Skeletal muscle cell (primary cell): ENCODE results near the gene KANSL1L.
"Not testable (repeated sequence)": the region's sequence is repeated elsewhere in the genome, so short reads cannot be mapped to it uniquely, and the experiment has no call there.

Source experiments
- DNase-seq: peaks from one replicate; pipeline ENCODE4 v3.0.0-alpha.2; 2010; ENCODE audit warnings: low read depth
- H3K4me3 ChIP-seq: 2 replicates; pipeline ENCODE4 v1.5.1; 2011; ENCODE audit warnings: low read depth, mild to moderate bottlenecking, control low read depth, low read length, moderate library complexity

The KANSL1L gene

GRCh38 chr2:210179351-210179990 lies 8.3 kb upstream of the KANSL1L start:
- H3K4me3 ChIP-seq = no peak overlapping the region
- no peak for DNase-seq

- no peak overlapping the region for H3K4me3 ChIP-seq
- no peak for DNase-seq
Measured at GRCh38 chr2:210177769-210178168, 6.6 kb upstream of the KANSL1L start.

- not testable (repeated sequence) for H3K4me3 ChIP-seq, DNase-seq
Measured at GRCh38 chr2:210177115-210177514, 5.9 kb upstream of the KANSL1L start.

- H3K4me3 ChIP-seq = no peak overlapping the region
- no peak for DNase-seq
Measured at GRCh38 chr2:210174086-210174485, 2.9 kb upstream of the KANSL1L start.

GRCh38 chr2:210172219-210172575 lies 988 bp upstream of the KANSL1L start:
- no peak for DNase-seq
- H3K4me3 ChIP-seq = peak overlapping the region; percentile 66

GRCh38 chr2:210170446-210171303 lies 534 bp downstream of the KANSL1L start:
- DNase-seq = peak; percentile 84
- peak overlapping the region; percentile 73 for H3K4me3 ChIP-seq

- no peak for DNase-seq
- peak overlapping the region; percentile 73 for H3K4me3 ChIP-seq
Measured at GRCh38 chr2:210170196-210170445, 1.1 kb downstream of the KANSL1L start.

- H3K4me3 ChIP-seq = peak overlapping the region; percentile 73
- DNase-seq = peak; percentile 45
Measured at GRCh38 chr2:210169516-210170195, 1.6 kb downstream of the KANSL1L start.

GRCh38 chr2:210167227-210167626 lies 4.0 kb downstream of the KANSL1L start:
- H3K4me3 ChIP-seq = no peak overlapping the region
- no peak for DNase-seq

GRCh38 chr2:210162466-210163124 lies 8.6 kb downstream of the KANSL1L start:
- no peak for DNase-seq
- H3K4me3 ChIP-seq = no peak overlapping the region

- no peak for DNase-seq
Measured at GRCh38 chr2:210159059-210159458, 12.2 kb downstream of the KANSL1L start.

GRCh38 chr2:210158236-210158635 lies 13.0 kb downstream of the KANSL1L start:
- DNase-seq = no peak
- no peak overlapping the region for H3K4me3 ChIP-seq

More at GRCh38 chr2:210159059-210159458, 12.2 kb downstream of the KANSL1L start:
- no peak overlapping the region for H3K4me3 ChIP-seq

- H3K4me3 ChIP-seq = no peak overlapping the region
- no peak for DNase-seq
Measured at GRCh38 chr2:210157526-210157925, 13.7 kb downstream of the KANSL1L start.

- DNase-seq = no peak
- H3K4me3 ChIP-seq = no peak overlapping the region
Measured at GRCh38 chr2:210147614-210148013, 23.6 kb downstream of the KANSL1L start.

GRCh38 chr2:210132239-210132638 lies 39.0 kb downstream of the KANSL1L start:
- no peak overlapping the region for H3K4me3 ChIP-seq
- no peak for DNase-seq

GRCh38 chr2:210128961-210129360 lies 42.2 kb downstream of the KANSL1L start:
- H3K4me3 ChIP-seq = no peak overlapping the region
- no peak for DNase-seq

- DNase-seq = no peak
- H3K4me3 ChIP-seq = no peak overlapping the region
Measured at GRCh38 chr2:210113614-210114235, 57.5 kb downstream of the KANSL1L start.

GRCh38 chr2:210112871-210113270 lies 58.3 kb downstream of the KANSL1L start:
- no peak for DNase-seq
- H3K4me3 ChIP-seq = no peak overlapping the region

- DNase-seq = no peak
- H3K4me3 ChIP-seq = no peak overlapping the region
Measured at GRCh38 chr2:210099940-210100339, 71.3 kb downstream of the KANSL1L start.

GRCh38 chr2:210094787-210095186 lies 76.4 kb downstream of the KANSL1L start:
- DNase-seq = no peak
- H3K4me3 ChIP-seq = no peak overlapping the region
